Skeletal muscle cell (primary cell): ENCODE measurements around the gene SLC12A9.
"Not testable (repeated sequence)": the region's sequence is repeated elsewhere in the genome, so short reads cannot be mapped to it uniquely, and the experiment has no call there.

Source experiments
- DNase-seq: peaks from one replicate; pipeline ENCODE4 v3.0.0-alpha.2; 2010; ENCODE audit warnings: low read depth
- H3K4me3 ChIP-seq: 2 replicates; pipeline ENCODE4 v1.5.1; 2011; ENCODE audit warnings: low read depth, mild to moderate bottlenecking, control low read depth, low read length, moderate library complexity

Gene SLC12A9

GRCh38 chr7:100892364-100893317, 40.1 kb downstream of the SLC12A9 start:
- no peak overlapping the region for H3K4me3 ChIP-seq
- DNase-seq: no peak

- no peak overlapping the region for H3K4me3 ChIP-seq
- no peak for DNase-seq
Observed at GRCh38 chr7:100893318-100893895, 40.9 kb downstream of the SLC12A9 start.

GRCh38 chr7:100893910-100894721, 41.6 kb downstream of the SLC12A9 start:
- H3K4me3 ChIP-seq: peak overlapping the region; percentile 52
- DNase-seq: no peak

DNA sequence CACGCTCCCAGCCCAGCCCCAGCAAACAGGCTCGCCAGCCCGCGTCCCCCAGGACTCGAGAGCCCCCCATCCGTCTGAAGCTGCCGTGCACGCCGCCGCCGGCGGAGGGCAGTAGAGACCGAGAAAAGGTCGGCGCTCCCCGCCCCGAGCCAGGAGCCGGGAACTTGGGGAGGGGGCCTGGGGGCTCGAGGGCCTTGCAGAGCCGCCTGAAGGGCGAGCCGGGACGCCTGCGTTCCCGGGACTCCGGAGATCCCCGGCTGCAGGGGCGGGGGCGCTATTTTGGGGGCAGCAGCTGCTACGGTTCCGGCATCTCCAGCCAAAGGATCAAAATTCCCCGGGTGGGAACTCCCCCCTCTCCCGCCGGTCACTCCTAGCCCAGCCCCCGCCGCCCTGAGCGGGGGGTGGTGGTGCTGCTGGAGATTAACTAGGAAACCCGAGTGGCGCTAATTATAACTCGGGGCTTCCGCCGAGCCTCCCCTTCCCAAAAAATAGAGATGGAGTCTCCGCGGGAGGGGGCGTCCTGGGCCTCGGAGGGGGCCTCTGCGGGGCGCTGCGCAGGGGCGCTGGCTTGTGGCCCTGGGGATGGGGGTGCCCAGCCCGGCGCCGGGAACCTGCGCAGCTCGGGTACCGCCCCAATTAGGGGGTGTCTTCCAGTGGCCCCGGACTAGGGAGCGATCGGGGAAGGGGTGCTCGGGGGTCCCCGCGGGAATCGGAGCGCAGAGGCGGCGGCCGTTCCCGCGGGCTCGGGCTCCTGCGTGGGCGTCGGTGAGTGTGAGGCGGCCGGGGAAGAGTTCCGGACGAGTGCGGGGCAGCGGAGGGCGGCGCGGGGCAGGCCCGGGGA, 42.6 kb downstream of the SLC12A9 start:
- no peak for DNase-seq
- H3K4me3 ChIP-seq: peak overlapping the region; percentile 52

DNA sequence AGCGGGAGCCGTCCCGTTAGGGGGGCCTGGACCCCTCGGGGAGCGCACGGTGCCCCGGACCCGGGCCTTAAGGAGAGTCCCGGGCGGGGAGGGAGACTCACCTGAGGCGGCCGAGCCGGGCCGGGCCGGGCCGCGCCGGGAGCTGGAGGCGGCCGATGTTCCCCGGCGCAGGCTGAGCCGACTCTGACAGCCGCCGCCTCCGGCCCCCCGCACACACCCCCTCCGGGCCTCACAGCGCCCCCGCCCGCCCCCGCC, 43.1 kb downstream of the SLC12A9 start, which contains the start of gene ACHE:
Gene ACHE (minus strand): TSS at position 188 of the 255 bp plus-strand sequence. CDS start 1,656 bp downstream, outside the sequence.
- DNase-seq: no peak
- H3K4me3 ChIP-seq: peak within 1 kb of the TSS; percentile 52

DNA sequence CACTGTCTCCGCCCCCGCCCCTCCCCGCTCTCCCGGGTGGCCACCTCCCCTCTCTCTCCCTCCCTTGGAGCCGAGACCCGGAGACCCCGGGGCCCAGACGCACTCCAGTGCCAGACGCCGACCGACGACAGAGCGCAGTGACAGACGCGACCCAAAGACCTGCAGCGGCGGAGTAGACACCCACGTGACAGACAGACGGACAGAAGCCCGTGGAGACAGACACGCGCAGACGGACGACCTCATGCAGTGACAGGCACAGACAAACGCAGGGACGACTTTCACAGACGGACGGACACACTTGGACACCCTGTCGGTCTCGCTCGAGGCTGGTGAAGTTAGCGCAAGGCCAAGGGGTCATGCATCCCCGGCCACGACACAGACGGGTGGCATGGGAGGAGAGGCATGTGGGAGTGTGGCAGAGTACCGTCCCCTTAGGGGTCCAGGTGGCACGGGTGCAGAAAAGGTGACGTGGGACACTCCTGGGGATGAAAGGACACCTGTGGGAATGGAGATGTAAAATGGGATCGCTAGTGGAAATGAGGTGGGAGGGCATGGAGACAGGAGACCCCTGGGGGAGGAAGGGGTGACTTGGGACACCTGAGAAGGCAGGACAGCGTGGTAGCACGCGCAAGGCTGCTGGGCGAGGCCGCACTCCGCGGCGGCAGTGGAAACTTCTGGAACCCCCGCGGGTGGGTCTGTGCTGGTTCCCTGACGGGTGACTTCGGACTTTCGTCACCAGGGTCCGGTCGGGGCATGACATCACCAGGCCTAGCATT, 43.6 kb downstream of the SLC12A9 start:
- no peak for DNase-seq
- H3K4me3 ChIP-seq: peak overlapping the region; percentile 25

DNA sequence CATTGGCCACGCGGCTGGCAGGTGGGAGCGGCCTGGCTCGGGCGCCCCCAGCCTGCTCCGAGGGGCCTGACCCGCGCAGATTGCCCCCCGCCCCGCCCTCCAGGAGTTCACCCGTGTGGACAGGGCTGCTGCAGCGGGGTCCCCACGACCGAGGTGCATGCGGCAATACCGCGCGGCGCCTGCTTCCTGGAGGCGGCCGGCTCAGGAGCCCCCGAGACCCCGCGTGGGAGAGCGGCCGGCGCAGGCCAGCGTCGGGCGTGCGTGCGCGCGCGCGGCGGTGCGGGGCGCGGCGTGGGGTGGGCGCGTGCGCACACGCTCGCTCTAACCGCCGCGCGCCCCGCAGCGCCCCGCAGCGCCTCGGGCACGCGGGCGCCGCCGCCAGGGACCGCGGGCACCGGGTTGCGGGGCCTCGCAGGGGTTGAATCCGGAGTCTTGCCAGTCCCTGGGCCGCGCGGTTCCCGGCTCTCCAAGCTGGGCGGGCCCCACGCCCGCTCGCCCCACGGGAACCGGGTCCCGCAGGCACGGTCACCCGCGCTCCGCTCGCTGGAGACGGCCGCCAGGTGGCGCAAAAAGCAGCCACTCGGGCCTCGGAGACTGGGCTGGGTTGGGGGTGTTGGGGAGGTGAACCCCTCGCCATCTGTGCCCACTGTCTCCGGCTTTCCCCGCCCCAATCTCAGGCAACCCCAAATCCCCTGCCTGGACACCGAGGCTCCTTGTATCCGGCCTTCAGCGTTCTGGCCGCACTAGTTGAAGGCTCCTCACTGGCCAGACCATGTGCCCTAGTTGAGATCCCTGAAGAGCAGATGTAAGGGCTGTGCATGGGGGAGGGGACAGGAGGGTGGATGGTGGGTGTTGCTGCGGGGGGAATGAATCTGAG, 44.5 kb downstream of the SLC12A9 start:
- peak overlapping the region; percentile 27 for H3K4me3 ChIP-seq
- DNase-seq: no peak

GRCh38 chr7:100897772-100898454, 45.4 kb downstream of the SLC12A9 start:
- no peak overlapping the region for H3K4me3 ChIP-seq
- DNase-seq: no peak

GRCh38 chr7:100899432-100899831, 46.9 kb downstream of the SLC12A9 start:
- DNase-seq: no peak
- no peak overlapping the region for H3K4me3 ChIP-seq

DNA sequence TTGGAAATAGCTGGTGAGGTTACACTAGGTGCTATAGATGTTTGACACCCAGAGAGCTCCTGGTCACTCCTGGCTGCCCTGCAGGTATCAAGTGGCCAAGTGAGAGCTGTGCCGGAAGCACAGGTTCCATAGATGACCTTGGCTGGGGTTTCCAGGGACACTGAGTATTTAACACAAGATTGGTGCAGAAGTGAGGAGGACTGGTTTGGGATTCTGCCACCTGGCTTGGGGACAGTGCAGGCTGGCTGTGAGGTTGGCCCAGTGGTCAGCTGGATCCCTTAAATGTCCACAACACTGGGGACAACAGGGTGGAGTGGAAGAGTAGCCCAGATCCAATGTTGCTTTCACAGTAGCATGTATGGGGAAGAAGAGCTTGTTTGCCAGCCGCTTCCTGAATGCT, 48.5 kb downstream of the SLC12A9 start:
- H3K4me3 ChIP-seq: no peak overlapping the region
- DNase-seq: no peak

GRCh38 chr7:100901921-100902332, 49.4 kb downstream of the SLC12A9 start:
- no peak overlapping the region for H3K4me3 ChIP-seq
- no peak for DNase-seq

DNA sequence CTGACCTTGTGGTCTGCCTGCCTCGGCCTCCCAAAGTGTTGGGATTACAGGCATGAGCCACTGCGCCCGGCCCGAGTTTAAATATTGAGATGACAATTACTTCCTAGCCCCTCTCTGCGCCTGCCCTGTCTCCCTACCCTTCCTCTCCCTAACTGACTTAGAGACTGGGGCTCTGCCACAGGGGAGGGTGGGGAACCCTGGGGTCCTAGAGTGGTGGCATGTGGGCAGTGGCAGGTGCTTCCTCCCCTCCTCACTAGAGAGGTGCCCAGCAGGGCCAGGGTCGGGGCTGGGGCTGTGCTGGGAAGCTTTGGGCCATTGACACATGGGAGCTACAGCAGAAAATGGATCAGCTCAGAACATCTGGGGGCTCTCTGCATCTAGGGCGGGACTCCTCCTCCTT, 50.1 kb downstream of the SLC12A9 start:
- H3K4me3 ChIP-seq: no peak overlapping the region
- DNase-seq: no peak

GRCh38 chr7:100908512-100908911, 56.0 kb downstream of the SLC12A9 start:
- DNase-seq: no peak
- no peak overlapping the region for H3K4me3 ChIP-seq

GRCh38 chr7:100910443-100910842, 57.9 kb downstream of the SLC12A9 start:
- H3K4me3 ChIP-seq, DNase-seq: not testable (repeated sequence)

DNA sequence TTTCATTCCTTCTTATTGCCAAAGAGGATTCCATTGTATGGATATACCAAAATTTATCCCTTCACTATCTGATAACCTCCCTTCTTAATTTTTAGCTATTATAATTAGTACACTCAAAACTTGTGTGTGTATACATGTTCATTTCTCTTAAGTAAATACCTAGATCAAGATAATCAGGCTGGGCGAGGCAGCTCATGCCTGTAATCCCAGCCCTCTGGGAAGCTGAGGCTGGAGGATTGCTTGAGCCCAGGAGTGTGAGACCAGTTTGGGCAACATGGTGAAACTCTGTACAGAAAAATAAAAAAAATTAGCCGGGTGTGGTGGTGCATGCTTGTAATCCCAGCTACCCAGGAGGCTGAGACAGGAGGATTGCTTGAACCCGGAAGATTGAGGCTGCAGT, 59.0 kb downstream of the SLC12A9 start:
- DNase-seq: no peak
- no peak overlapping the region for H3K4me3 ChIP-seq

DNA sequence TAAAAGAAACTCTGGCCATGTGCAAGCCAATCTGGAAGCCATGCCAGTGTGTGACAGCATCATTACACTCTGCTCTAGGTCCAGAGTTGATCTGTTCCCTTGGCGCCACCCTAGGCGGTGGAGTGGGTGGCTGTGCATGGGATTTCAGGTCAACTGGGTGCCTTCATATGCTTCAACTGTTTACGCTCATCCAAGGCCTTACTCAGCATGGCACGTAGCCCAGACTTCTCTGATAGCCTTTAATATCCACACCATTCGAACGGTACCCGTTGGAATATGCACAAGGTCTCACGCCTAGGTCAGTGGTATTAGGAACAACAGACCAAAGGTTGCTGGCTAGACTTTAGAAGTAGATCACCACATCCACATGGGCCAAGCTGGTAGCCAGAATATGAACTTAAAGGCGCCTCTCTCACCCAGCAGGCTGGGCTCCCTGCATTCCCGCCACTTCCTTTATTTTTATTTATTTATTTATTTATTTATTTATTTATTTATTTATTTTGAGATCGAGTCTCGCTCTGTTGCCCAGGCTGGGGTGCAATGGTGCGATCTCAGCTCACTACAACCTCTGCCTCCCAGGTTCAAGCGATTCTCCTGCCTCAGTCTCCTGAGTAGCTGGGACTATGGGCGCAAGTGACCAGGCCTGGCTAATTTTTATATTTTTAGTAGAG, 61.8 kb downstream of the SLC12A9 start:
- H3K4me3 ChIP-seq: no peak overlapping the region
- no peak for DNase-seq
